Measurements from ENCODE around the gene NANOS2.
A peak's percentile ranks its signal among the peaks of the same experiment; 100 is the strongest.

Gene NANOS2

GRCh38 chr19:45929247-45929646 lies 14.7 kb upstream of the NANOS2 start:
- no peak for DNase-seq (ENCODE audit: low read depth in 2 of 2)

GRCh38 chr19:45927565-45928261 lies 13.1 kb upstream of the NANOS2 start:
- peak; percentile 74 to 78 for DNase-seq (ENCODE audit: low read depth in 2 of 2)

GRCh38 chr19:45924891-45925447 lies 10.4 kb upstream of the NANOS2 start:
- DNase-seq (ENCODE audit: low read depth in 2 of 2) = no peak

- DNase-seq (ENCODE audit: low read depth in 2 of 2) = no peak
Observed at GRCh38 chr19:45922281-45922680, 7.7 kb upstream of the NANOS2 start.

GRCh38 chr19:45920458-45920857 lies 5.9 kb upstream of the NANOS2 start:
- no peak for DNase-seq (ENCODE audit: low read depth in 2 of 2)

GRCh38 chr19:45919678-45920077 lies 5.1 kb upstream of the NANOS2 start:
- DNase-seq (ENCODE audit: low read depth in 2 of 2) = no peak

- DNase-seq (ENCODE audit: low read depth in 2 of 2) = no peak
Observed at GRCh38 chr19:45918721-45919120, 4.1 kb upstream of the NANOS2 start.

GRCh38 chr19:45917421-45918091 lies 3.0 kb upstream of the NANOS2 start:
- no peak for DNase-seq (ENCODE audit: low read depth in 2 of 2)

- no peak for DNase-seq (ENCODE audit: low read depth in 2 of 2)
Observed at GRCh38 chr19:45911291-45911690, 3.3 kb downstream of the NANOS2 start.

GRCh38 chr19:45908956-45909355 lies 5.6 kb downstream of the NANOS2 start:
- no peak for DNase-seq (ENCODE audit: low read depth in 2 of 2)

GRCh38 chr19:45906221-45906620 lies 8.4 kb downstream of the NANOS2 start:
- no peak for DNase-seq (ENCODE audit: low read depth in 2 of 2)

- DNase-seq (ENCODE audit: low read depth in 2 of 2) = no peak
Observed at GRCh38 chr19:45905011-45905410, 9.6 kb downstream of the NANOS2 start.

- DNase-seq (ENCODE audit: low read depth in 2 of 2) = peak; percentile 100
Observed at GRCh38 chr19:45902651-45903625, 11.6 kb downstream of the NANOS2 start.

GRCh38 chr19:45901912-45902650 lies 12.5 kb downstream of the NANOS2 start, which contains the start of gene MYPOP:
Gene MYPOP (minus strand): TSS chr19:45902613. CDS start chr19:45901773, 840 bp downstream.
- DNase-seq (ENCODE audit: low read depth in 2 of 2) = no peak

- DNase-seq (ENCODE audit: low read depth in 2 of 2) = no peak
Observed at GRCh38 chr19:45901432-45901911, 13.1 kb downstream of the NANOS2 start.

- DNase-seq (ENCODE audit: low read depth in 2 of 2) = no peak
Observed at GRCh38 chr19:45900738-45901431, 13.7 kb downstream of the NANOS2 start.

- DNase-seq (ENCODE audit: low read depth in 2 of 2) = no peak
Observed at GRCh38 chr19:45899919-45900589, 14.5 kb downstream of the NANOS2 start.

- DNase-seq (ENCODE audit: low read depth in 2 of 2) = no peak
Observed at GRCh38 chr19:45899253-45899652, 15.3 kb downstream of the NANOS2 start.

- no peak for DNase-seq (ENCODE audit: low read depth in 2 of 2)
Observed at GRCh38 chr19:45897261-45897812, 17.2 kb downstream of the NANOS2 start.

All from stimulated activated CD8-positive, alpha-beta memory T cell treated with anti-CD3 and anti-CD28 coated beads, Interleukin-15, amount 100 ng/mL, for 48 hours (primary cell).